ENCODE data around the gene CHCHD6.
A peak's percentile ranks its signal among the peaks of the same experiment; 100 is the strongest.

CHCHD6 gene

DNA sequence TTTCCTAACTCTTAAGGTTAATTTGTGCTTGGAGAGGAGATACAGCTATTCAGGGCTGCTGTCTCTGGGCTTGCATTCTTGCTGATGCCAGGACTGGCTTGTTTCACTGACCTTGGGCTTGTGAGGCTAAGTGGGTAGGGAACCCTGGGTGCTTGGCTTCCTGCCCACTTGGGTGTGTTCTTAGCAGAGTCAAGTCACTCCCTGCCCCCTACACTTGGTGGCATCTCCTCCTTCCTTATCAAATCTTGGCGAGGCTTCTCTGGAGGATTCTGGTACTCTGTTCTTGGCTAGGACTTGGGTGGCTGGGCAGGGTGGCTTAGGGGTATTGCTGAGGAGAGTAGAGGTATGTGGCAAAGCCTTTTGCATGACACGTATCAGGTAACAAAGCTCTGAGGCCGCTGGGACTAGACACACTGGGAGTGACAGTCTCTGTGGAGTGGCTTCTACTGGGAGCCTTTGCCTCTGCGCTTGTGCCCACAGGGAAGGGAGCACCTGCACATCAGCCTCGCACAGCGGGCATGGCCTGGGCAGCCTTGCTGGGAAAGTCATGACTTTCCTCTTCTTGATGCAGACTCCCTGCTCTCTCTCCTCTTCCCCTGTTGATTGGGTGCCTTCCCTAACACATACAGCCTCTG is 41.8 kb downstream of the CHCHD6 start:
- peak; percentile 42 for DNase-seq

GRCh38 chr3:126746395-126747177 is 42.5 kb downstream of the CHCHD6 start:
- DNase-seq, result peak; percentile 67

GRCh38 chr3:126747768-126748167 is 43.7 kb downstream of the CHCHD6 start:
- DNase-seq, result no peak

GRCh38 chr3:126748701-126749546 is 44.9 kb downstream of the CHCHD6 start:
- DNase-seq, result no peak

DNA sequence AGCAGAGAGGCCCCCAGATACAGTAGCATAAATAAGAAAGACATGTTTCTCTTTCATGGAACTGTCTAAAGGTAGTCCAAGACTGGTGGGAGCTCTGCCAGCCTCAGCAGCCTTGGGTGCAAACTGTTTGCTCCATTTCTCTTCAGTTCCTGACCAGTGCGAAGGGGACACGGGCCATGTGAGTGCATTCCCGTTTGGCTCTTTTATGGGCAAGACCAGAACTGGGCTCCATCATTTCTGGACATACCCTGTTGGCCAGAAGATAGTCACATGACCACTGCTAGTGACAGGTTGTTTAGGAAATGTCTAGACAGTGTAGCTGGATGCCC is 45.5 kb downstream of the CHCHD6 start:
- DNase-seq, result no peak

GRCh38 chr3:126749931-126750755 is 46.1 kb downstream of the CHCHD6 start:
- DNase-seq, result no peak

DNA sequence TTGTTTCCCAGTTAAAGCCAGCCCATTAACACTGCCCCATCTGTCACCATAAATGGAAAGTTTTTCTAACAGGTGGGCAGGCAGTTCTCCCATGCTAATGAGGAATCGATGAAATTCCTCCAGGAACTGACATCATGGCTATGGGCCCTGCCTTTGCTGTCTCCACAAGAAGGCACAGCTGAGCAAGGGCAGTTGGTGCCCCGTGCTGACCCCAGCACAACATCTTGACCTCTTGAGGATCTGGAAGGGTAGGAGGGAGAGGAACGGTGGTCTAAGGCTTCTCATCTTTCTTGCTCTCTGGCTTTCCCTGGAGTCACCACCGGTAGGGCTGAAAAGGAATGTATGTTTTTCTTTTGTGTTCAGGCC is 46.7 kb downstream of the CHCHD6 start:
- no peak for DNase-seq

GRCh38 chr3:126751611-126752302 is 47.7 kb downstream of the CHCHD6 start:
- no peak for DNase-seq

DNA sequence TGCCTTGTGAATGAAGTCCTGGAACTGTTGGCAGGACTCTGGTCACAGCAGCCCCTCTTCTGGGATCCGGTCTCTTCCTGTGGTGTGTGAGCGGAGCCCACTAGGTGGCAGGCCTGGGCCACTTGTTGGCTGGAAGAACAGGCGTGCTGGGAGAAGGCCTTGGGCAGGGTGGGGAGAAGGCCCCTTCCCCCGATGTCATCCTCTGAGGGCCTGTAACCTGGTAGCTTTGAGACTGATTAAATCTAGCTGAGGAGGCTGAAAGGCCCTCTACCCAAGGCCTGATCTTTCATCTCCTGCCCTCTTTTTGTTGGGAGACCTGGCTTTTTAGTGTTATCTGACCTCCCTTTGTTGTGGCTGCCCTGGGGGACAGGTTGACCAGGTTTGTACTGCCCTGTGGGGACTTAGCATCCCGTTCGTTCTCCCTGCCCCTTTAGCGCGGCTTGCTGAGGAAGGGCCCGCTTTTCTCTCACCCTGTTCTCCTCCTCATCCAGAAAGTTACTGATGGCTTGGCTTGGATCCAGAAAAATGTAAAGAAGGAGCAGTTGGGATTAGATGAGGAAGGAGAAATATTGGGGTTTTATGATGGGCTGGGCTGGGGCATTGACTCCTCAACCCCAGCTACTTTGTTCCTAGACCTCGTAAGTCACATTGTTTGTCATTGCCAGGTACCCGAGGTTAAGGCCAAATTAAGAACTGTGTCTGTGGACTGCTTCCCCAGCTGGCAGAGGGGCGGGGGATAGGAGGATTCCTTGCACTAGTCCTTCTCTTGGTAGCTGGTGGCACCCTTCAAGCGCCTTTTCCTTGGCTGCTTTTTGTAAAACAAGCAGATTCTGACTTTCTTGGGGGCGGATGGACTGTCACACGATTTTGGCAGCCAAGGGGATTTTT is 48.5 kb downstream of the CHCHD6 start:
- peak; percentile 96 for DNase-seq

DNA sequence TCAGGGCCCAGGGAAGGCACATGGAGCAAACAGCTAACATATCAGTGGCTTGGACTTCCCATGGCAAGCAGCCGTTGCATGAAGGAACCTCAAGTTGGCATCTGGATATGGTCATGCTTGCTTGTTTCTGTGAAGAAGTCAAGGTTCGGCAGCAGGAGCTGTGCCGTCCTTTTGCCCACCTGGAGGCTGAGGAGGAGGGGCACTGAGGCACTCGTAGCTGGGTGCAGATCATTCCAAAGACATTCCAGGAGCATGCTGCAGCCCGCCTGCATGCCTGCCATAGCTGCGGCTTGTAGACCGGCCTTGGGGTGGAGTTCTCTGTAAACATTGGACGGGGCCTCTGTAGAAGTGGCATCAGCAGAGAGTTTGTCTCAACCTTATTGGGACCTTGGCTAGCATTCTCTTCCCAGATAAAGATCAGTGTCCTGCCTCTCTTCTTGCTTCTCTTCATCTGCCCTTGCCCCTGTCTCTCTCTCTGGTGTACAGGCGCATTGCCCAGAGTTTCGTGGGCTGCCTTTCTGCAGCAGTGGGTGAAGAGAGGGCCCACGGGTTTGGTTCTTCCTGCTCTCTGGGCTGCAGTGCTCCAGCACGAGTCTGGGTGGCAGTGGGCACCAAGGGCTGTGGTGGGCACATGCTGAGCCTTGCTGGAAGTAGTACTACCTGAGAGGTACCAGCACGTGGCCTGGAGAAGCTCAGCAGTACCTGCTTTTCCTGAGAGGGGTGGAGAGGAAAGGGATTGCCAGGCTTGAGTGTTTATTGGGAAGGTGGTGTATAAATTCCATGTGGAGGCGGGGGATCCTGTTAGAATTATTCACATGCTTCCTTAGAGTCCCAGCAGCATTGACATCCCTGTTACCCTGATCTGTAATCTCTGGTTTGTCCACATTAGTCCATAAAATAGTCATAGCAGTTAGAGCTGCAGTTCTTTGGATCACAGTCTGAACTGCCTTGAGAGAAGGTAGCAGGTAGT is 49.4 kb downstream of the CHCHD6 start:
- peak; percentile 92 for DNase-seq

- no peak for DNase-seq
These were observed 51.8 kb downstream of the CHCHD6 start for GRCh38 chr3:126755866-126756265.

DNA sequence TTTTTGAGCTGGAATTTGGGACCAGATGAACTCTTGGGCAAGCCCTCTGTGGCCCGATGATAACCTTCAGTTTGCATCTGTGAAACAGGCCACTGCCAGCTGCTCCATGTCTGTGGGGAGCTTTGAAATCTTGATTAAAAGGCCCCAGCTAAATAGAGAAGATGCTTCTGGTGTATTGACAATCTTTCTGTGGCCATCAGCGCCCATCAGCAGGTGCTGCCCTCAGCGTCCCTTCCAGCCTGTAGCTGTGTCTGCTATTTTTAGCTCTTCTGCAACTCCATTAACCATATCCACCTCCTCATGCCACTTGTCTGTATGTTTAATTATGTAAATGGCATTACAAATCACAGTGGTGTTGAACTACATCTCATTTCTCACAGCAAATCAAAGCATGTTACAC is 54.0 kb downstream of the CHCHD6 start:
- no peak for DNase-seq

- DNase-seq, result no peak
These were observed 54.8 kb downstream of the CHCHD6 start for GRCh38 chr3:126758882-126759281.

- no peak for DNase-seq
These were observed 56.5 kb downstream of the CHCHD6 start for GRCh38 chr3:126760541-126760940.

- no peak for DNase-seq
These were observed 59.0 kb downstream of the CHCHD6 start for GRCh38 chr3:126763035-126763434.

DNA sequence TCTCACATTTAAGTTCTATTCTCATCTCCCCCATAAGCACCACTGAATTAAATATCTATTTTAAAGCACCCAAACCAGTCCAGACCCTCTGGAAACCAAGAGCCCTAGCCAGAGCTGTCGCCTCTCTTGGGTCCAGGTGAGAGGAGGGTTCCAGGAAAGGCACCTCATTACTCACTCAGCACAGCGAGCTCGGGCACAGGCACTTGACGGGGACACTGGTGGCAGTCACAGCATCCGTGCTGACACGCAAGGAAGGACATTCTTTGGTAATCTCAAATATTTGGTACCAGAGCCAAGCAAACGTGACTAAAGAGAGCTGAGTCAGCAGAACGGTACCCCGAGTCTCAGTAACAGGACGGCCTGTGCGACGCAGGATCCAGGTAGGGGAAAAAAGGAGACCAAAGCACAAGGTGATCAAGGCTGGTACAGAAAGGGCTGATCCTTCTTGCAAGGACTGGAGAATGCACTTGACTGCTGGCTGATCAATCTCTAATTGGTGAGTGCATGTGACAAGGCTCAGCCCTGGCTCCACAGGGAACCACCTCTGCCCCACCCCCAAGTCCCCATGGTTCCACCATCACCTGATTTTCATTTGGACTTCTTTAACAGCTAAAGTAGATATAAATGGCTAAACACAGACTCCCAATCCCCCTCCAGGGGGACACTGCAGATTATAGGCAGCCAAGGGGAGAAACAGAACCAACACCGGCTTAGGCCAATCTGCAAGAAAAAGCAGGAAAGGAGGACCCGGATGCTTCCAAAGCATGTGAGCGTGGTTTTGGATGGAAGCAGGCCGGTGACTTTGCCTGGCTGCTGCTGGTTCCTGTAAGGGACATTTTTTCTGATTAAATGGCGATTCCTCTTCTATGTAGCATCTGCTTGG is 61.4 kb downstream of the CHCHD6 start:
- peak; percentile 35 for DNase-seq

GRCh38 chr3:126766653-126767052 is 62.6 kb downstream of the CHCHD6 start:
- no peak for DNase-seq

DNA sequence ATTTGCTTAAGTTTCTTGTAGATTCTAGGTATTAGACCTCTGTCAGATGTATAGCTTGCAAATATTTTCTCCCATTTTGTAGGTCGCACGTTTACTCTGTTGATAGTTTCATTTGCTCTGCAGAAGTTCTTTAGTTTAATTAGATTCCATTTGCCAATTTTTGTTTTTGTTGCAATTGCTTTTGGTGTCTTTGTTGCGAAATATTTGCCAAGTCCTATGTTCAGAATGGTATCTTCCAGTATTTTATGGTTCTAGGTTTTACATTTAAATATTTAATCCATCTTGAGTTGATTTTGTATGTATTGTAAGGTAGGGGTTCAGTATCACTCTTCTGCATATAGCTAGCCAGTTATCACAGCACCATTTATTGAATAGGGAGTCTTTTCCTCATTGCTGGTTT is 64.9 kb downstream of the CHCHD6 start:
- DNase-seq, result no peak

DNA sequence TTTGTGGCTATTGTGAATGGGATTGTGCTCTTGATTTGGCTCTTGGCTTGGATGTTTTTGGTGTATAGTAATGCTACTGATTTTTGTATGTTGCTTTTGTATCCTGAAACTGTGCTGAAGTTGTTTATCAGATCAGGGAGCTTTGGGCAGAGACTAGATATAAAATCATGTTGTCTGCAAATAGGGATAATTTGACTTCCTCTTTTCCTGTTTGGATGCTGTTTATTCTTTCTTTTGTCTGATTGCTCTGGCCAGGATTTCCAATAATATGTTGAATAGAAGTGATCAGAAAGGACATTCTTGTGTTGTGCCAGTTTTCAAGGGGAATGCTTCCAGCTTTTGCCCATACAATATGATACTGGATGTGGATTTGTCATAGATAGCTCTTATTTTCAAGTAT is 66.1 kb downstream of the CHCHD6 start:
- no peak for DNase-seq
